Karpas-422 (cell line): Measurements from ENCODE around the gene RNF17. TPM values are rescaled to one million over a fixed set of nuclear protein-coding genes. Genes with fewer than 3 reads are reported as not detected.

Experiments
- DNase-seq: peaks from one replicate; pipeline ENCODE4 v3.0.0-alpha.2; 2015
- H2AFZ ChIP-seq: fragments of 200-600 bp; sonication (generic); 2 replicates; pipeline ENCODE4 v1.6.1; 2014; ENCODE audit warnings: antibody characterized with exemption, low read length, mixed read lengths
- H3K27ac ChIP-seq: fragments of 200-600 bp; sonication (generic); 2 replicates; pipeline ENCODE4 v1.5.1; 2014; ENCODE audit warnings: mild to moderate bottlenecking, low read length, moderate library complexity
- H3K27me3 ChIP-seq: fragments of 200-600 bp; sonication (generic); 2 replicates; pipeline ENCODE4 v1.6.1; 2014; ENCODE audit warnings: low read length, mixed read lengths
- H3K36me3 ChIP-seq: fragments of 200-600 bp; sonication (generic); 2 replicates; pipeline ENCODE4 v1.6.1; 2014; ENCODE audit warnings: low read length, mixed read lengths; ENCODE audit not compliant: insufficient read depth
- H3K4me1 ChIP-seq: fragments of 200-600 bp; sonication (generic); 2 replicates; pipeline ENCODE4 v1.6.1; 2014; ENCODE audit warnings: mild to moderate bottlenecking, low read length, mixed read lengths
- H3K4me2 ChIP-seq: fragments of 200-600 bp; sonication (generic); 2 replicates; pipeline ENCODE4 v1.6.1; 2014; ENCODE audit warnings: low read length, low read depth, mild to moderate bottlenecking; ENCODE audit not compliant: poor library complexity, severe bottlenecking
- H3K4me3 ChIP-seq: fragments of 200-600 bp; sonication (generic); 2 replicates; pipeline ENCODE4 v1.5.1; 2014; ENCODE audit warnings: mild to moderate bottlenecking, antibody characterized with exemption, low read length, mixed read lengths
- H3K79me2 ChIP-seq: fragments of 200-600 bp; sonication (generic); 2 replicates; pipeline ENCODE4 v1.6.1; 2014; ENCODE audit warnings: mild to moderate bottlenecking, low read length, mixed read lengths
- H3K9ac ChIP-seq: fragments of 200-600 bp; sonication (generic); 2 replicates; pipeline ENCODE4 v1.6.0; 2014; ENCODE audit warnings: low read length
- H3K9me2 ChIP-seq: fragments of 200-600 bp; sonication (generic), shearing (Covaris generic); replicated peaks from 2 replicates; pipeline ENCODE4 v1.6.0; 2014; ENCODE audit warnings: mild to moderate bottlenecking, low read length, moderate library complexity; ENCODE audit not compliant: insufficient read depth
- H3K9me3 ChIP-seq: fragments of 300-700, 200-600 bp; sonication (generic); 2 replicates; pipeline ENCODE4 v1.6.1; 2014; ENCODE audit warnings: low read length, mixed read lengths
- H4K20me1 ChIP-seq: fragments of 200-600 bp; sonication (generic); 2 replicates; pipeline ENCODE4 v1.6.1; 2014; ENCODE audit warnings: mild to moderate bottlenecking, antibody characterized with exemption, low read length, low read depth; ENCODE audit not compliant: insufficient read depth
- total RNA-seq: library from RNA; depleted of rRNA; stranded (reverse); fragments of >200 nt; shearing (Covaris generic); gene quantifications from 2 replicates; pipeline ENCODE4 v1.2.3, GENCODE V29; 2014; ENCODE audit warnings: low replicate concordance

Gene RNF17
- total RNA-seq, 1 experiment from 2014 or later, result not detected

DNA sequence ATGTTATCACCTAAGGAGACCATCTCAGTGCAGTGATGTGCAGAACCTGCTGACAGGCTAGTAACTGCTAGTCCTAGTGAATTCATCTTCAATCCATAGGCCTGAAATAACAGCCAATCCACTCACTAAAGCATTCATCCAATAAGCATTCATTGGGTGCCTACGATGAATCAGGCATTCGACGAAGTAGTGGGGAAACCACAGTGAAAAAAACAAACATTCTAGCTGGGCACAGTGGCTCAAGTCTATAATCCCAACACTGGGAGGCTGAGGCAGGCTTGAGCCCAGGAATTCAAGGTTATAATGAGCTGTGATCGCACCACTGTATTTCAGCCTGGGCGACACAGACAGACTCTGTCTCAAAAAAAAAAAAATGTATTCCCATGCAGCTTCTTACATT, 135.6 kb downstream of the RNF17 start:
- Histone ChIP-seq H4K20me1 (no peaks in the 10 kb centered on the region), H3K9me2 (no peaks in the 10 kb centered on the region), H3K9me3 (no peaks in the 10 kb centered on the region), H3K27me3 (no peaks in the 10 kb centered on the region), H3K36me3 (peaks cover 4% of the 10 kb centered on the region; the same call in 1 of the 2 replicates), H3K4me1 (no peaks in the 10 kb centered on the region), H3K9ac (no peak overlapping the region), H3K79me2 (peaks cover 17% of the 10 kb centered on the region; the same call in 1 of the 2 replicates), H3K27ac (no peak overlapping the region), H3K4me3 (no peak overlapping the region), H3K4me2 (no peak overlapping the region), H2AFZ (no peak overlapping the region)
- DNase-seq, result no peak

DNA sequence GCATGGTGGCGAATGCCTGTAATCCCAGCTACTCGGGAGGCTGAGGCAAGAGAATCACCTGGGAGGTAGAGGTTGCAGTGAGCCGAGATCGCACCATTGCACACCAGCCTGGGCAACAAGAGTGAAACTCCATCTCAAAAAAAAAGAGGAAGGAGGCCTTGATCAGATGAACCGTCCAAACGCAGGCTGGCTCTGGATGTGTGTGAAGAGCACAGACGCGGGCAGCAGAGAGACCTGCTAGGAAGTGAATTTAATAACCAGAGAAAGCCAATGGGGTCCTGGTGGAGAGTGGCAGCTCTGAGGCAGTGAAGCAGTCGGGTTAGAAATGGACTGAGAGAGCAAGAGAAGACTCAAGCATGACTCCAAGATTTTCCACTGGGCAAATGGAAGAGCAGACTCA, 136.5 kb downstream of the RNF17 start:
- Histone ChIP-seq H3K9me3 (no peaks in the 10 kb centered on the region), H3K27ac (no peak overlapping the region), H3K4me3 (no peak overlapping the region), H3K27me3 (no peaks in the 10 kb centered on the region), H3K4me1 (no peaks in the 10 kb centered on the region), H2AFZ (no peak overlapping the region), H3K9ac (no peak overlapping the region), H3K9me2 (no peaks in the 10 kb centered on the region), H4K20me1 (no peaks in the 10 kb centered on the region), H3K4me2 (no peak overlapping the region), H3K79me2 (peaks cover 17% of the 10 kb centered on the region; the same call in 1 of the 2 replicates), H3K36me3 (peaks cover 4% of the 10 kb centered on the region; the same call in 1 of the 2 replicates)
- DNase-seq, result no peak

DNA sequence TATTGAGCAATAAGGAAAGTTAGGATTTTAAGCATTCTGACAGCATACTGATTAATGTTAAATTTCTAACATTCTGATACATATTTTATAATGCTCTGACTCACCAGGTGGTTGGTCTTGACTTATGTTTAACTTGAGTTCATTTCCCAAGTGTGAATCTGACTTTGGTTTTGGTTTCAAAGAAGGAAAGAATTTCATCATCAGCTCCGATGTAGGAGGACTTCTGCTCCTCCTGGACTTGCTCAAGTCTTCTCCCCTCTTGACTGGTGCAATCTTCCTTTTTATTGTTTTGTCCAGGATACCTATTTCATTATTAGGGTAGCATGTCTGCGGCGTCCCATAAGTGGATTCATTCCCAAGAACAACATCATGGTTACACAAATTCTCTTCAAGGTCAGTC, 141.3 kb downstream of the RNF17 start:
- H3K4me2 ChIP-seq, result no peak overlapping the region
- H3K79me2 ChIP-seq, result peaks cover 17% of the 10 kb centered on the region; the same call in 1 of the 2 replicates
- H3K9me2 ChIP-seq, result no peaks in the 10 kb centered on the region
- peaks cover 6% of the 10 kb centered on the region; the same call in 1 of the 2 replicates for H3K36me3 ChIP-seq
- H3K9me3 ChIP-seq, result no peaks in the 10 kb centered on the region
- H3K27ac ChIP-seq, result no peak overlapping the region
- no peaks in the 10 kb centered on the region for H3K27me3 ChIP-seq
- H4K20me1 ChIP-seq, result no peaks in the 10 kb centered on the region
- H3K9ac ChIP-seq, result no peak overlapping the region
- DNase-seq, result no peak
- no peak overlapping the region for H2AFZ ChIP-seq
- peaks cover 4% of the 10 kb centered on the region for H3K4me1 ChIP-seq
- no peak overlapping the region for H3K4me3 ChIP-seq

DNA sequence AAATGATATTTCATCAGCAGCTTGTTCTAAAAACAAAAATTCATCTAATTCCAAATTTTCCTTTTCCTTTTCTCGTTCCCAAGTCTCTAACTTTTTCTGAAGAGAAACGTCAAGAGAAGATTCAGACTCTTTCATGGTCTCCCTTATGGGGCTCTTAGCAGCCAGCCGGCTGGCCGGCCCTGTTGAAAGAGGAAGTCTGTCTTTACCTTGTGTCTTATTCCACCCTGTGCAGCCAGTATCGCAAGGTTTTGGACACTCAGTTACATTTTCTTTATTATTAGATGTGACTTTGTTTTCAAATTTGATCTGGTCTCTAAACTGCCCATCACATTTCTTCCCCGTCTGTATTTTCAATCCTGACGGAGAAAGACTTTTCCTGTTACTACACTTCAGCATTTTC, 142.3 kb downstream of the RNF17 start:
- Histone ChIP-seq H3K27me3 (no peaks in the 10 kb centered on the region), H3K9me3 (no peaks in the 10 kb centered on the region), H3K4me2 (no peak overlapping the region), H2AFZ (no peak overlapping the region), H3K4me3 (no peak overlapping the region), H3K4me1 (peaks cover 4% of the 10 kb centered on the region), H3K79me2 (peaks cover 17% of the 10 kb centered on the region; the same call in 1 of the 2 replicates), H4K20me1 (no peaks in the 10 kb centered on the region), H3K9ac (no peak overlapping the region), H3K27ac (no peak overlapping the region), H3K36me3 (peaks cover 9% of the 10 kb centered on the region; the same call in 1 of the 2 replicates), H3K9me2 (no peaks in the 10 kb centered on the region)
- DNase-seq, result no peak

DNA sequence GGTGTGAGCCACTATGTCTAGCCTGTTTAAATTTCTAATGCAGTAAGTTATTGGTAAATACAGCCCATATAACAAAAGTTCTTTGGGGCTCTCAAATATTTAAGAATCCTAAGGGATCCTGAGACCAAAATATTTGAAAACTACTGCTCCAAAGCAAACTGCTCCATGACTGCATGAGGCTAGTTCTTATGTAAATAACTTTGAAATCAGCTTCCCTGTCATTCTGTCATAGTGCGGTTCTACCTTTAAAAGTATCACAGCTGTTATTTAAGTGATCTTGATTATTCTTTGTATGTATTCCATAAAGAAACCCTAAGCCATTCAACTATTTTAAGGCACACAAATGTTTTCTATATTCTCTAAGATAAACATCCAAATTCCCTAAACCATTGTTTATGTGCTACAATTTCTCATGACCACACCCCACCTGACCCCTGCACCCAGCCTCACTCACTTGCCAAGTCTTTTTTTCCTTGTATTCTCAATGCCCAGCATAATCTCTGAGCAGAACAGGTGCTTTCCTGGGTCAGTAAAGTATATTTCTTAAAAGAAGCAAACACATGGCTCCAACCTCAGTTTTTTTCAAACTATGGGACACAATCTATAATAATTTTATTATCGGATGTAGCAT, 146.6 kb downstream of the RNF17 start:
- H4K20me1 ChIP-seq, result no peaks in the 10 kb centered on the region
- H3K9me3 ChIP-seq, result no peaks in the 10 kb centered on the region
- no peak overlapping the region for H2AFZ ChIP-seq
- no peak overlapping the region for H3K27ac ChIP-seq
- peaks cover 9% of the 10 kb centered on the region; the same call in 1 of the 2 replicates for H3K36me3 ChIP-seq
- H3K4me1 ChIP-seq, result peaks cover 4% of the 10 kb centered on the region
- no peak for DNase-seq
- H3K79me2 ChIP-seq, result peaks cover 38% of the 10 kb centered on the region
- H3K4me2 ChIP-seq, result no peak overlapping the region
- H3K9ac ChIP-seq, result no peak overlapping the region
- no peaks in the 10 kb centered on the region for H3K27me3 ChIP-seq
- H3K9me2 ChIP-seq, result no peaks in the 10 kb centered on the region
- no peak overlapping the region for H3K4me3 ChIP-seq

DNA sequence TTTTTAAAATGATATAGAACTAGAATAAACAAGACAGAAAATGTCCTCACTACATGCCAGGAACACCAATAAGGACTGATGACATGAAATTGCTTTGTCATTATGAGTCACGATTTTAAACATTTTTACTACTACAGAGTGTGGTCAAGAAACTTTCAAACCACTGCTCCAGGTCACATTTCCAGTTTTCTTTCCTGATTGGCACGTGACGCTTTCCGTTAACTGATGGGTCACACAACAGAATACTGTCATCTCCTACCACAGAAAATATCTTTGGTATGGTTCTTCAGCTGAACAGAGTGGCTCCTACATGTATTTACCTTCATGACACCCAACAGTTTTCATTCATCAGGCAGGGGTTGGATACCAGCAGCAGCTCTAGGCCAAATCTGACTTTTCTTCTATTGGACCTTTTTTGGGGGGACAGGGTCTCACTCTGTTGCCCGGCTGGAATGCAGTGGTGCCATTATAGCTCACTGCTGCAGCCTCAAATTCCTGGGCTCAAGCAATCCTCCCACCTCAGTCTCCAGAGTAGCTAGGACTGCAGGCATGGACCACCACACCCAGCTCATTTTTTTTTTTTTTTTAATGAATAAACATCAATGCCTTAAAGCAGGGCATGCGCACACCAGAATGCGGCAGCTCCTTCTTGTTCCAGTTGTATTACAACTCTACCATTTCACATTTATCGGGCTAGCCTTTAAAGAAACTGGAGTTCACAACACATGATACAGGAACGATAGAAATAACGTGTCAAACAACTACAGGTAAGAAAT, 147.4 kb downstream of the RNF17 start:
- Histone ChIP-seq H3K4me3 (no peak overlapping the region), H3K27ac (no peak overlapping the region), H3K9me2 (no peaks in the 10 kb centered on the region), H4K20me1 (no peaks in the 10 kb centered on the region), H3K79me2 (peaks cover 45% of the 10 kb centered on the region), H3K9ac (no peak overlapping the region), H3K36me3 (peaks cover 9% of the 10 kb centered on the region; the same call in 1 of the 2 replicates), H3K4me1 (peaks cover 4% of the 10 kb centered on the region), H2AFZ (no peak overlapping the region), H3K27me3 (no peaks in the 10 kb centered on the region), H3K9me3 (no peaks in the 10 kb centered on the region), H3K4me2 (no peak overlapping the region)
- no peak for DNase-seq

DNA sequence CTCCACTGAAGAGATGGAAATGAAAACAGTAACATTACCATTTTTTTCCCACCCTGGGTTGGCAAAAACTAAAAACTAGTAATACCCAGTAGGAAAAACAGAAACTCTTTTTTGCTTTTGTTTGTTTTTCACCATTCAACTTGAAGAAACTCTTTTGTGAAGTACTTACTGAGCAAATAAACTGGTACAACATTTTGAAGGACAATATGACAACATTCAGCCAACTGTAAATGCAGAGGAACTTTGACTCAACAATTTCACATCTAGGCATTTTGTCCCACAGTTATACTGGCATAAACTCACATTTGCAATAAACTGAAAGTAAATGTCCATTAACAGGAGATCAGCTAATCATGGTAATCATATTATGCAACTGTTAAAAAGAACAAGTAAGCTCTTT, 152.5 kb downstream of the RNF17 start:
- H3K9me3 ChIP-seq, result no peaks in the 10 kb centered on the region
- H2AFZ ChIP-seq, result no peak overlapping the region
- no peaks in the 10 kb centered on the region for H3K9me2 ChIP-seq
- DNase-seq, result no peak
- no peak overlapping the region for H3K4me2 ChIP-seq
- H3K36me3 ChIP-seq, result no peaks in the 10 kb centered on the region
- H3K27me3 ChIP-seq, result no peaks in the 10 kb centered on the region
- H3K79me2 ChIP-seq, result peaks cover 97% of the 10 kb centered on the region
- no peak overlapping the region for H3K9ac ChIP-seq
- peaks cover 10% of the 10 kb centered on the region for H3K4me1 ChIP-seq
- H3K27ac ChIP-seq, result no peak overlapping the region
- H4K20me1 ChIP-seq, result no peaks in the 10 kb centered on the region
- no peak overlapping the region for H3K4me3 ChIP-seq

DNA sequence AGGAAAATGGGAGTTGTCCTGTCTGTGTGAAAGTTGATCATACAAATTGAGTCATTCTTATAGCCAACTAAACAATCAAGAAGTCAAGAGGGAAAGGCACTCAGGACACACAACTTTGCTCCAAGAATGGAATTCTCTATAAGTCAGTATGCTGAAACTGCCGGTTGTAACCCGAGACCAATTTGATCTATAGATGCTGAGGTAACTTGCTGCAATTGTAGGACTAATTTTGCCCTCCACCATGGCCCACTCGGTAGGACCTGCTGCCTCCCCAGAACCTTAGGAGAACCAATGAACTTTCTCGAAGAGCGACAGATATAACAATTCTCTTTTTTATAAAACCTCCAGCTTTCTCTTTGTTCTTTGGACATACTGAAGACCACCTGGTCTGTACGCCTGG, 157.0 kb downstream of the RNF17 start:
- Histone ChIP-seq H2AFZ (no peak overlapping the region), H3K4me1 (peaks cover 19% of the 10 kb centered on the region), H3K4me3 (peak overlapping the region; percentile 87), H3K9me3 (no peaks in the 10 kb centered on the region), H4K20me1 (no peaks in the 10 kb centered on the region), H3K27ac (no peak overlapping the region), H3K79me2 (peaks cover 65% of the 10 kb centered on the region), H3K36me3 (no peaks in the 10 kb centered on the region), H3K4me2 (peak overlapping the region; percentile 98), H3K9ac (no peak overlapping the region), H3K27me3 (no peaks in the 10 kb centered on the region), H3K9me2 (no peaks in the 10 kb centered on the region)
- DNase-seq, result no peak
